Adipocyte (in vitro differentiated cells): ENCODE data around the gene TBPL1.

Experiments
- DNase-seq: peaks from one replicate; pipeline ENCODE4 v3.0.0-alpha.2; 2015; ENCODE audit warnings: low read depth
- H3K27me3 ChIP-seq: replicated peaks from 2 replicates; pipeline ENCODE4 v1.7.0; 2013; ENCODE audit warnings: mild to moderate bottlenecking, low read length, moderate library complexity; ENCODE audit not compliant: control insufficient read depth, insufficient read depth
- H3K36me3 ChIP-seq: 2 replicates; pipeline ENCODE4 v1.7.0; 2013; ENCODE audit warnings: low read length, mild to moderate bottlenecking, moderate library complexity; ENCODE audit not compliant: control insufficient read depth, insufficient read depth, severe bottlenecking
- H3K4me1 ChIP-seq: 2 replicates; pipeline ENCODE4 v1.7.0; 2013; ENCODE audit warnings: mild to moderate bottlenecking, low read length, moderate library complexity; ENCODE audit not compliant: control insufficient read depth, insufficient read depth
- H3K4me3 ChIP-seq: 2 replicates; pipeline ENCODE4 v1.7.0; 2013; ENCODE audit warnings: mild to moderate bottlenecking, low read length, moderate library complexity
- H3K9ac ChIP-seq: 2 replicates; pipeline ENCODE4 v1.7.0; 2013; ENCODE audit warnings: mild to moderate bottlenecking, low read length, moderate library complexity
- H3K9me3 ChIP-seq: 2 replicates; pipeline ENCODE4 v1.7.0; 2013; ENCODE audit warnings: mild to moderate bottlenecking, low read length, moderate library complexity; ENCODE audit not compliant: control insufficient read depth

TBPL1 gene

DNA sequence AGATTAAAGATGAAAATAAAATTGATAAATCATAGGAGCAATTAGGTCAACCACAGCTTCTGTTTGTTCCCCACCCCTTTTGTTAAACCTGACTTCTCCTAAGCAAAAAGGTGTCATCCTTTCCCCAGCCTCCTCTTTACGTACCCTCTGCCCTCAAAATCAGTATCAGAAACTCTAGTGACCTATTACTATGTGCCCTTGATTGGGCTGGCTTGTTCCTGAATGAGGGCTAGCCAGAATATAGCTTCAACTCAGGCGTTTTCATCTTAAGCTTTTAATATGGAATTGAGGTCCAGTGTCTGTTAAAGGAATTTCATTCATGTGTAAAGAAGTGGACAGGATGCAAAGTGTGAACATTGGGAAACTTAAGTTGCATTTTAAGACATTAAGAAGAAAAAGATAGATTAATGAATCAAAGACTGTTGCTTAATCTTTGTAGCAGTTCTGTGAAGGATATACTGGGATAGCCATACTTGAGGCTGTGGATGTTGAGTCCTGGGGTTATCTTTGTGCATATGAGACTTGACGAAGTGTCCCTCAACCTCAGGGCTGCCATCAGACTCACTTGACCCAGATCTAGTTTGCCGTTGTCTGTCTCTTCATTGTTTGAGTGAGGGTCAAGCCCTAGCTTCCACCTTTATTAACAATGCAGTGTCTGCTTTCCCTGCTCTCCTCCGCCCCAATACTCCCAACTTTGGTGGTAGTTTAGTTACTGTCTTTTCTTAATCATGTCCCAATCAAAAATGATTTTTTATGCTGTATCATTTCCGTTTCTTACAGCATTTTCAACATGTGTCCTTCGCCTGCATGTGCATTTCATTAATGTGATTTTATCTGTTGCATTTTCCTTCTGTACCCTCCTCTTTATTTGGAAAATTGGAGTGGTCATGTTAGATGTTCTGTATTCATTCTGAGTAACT is 1.9 kb downstream of the TBPL1 start:
- Histone ChIP-seq H3K9ac (no peak overlapping the region), H3K9me3 (no peaks in the 10 kb centered on the region), H3K4me3 (peak overlapping the region; percentile 96), H3K27me3 (no peaks in the 10 kb centered on the region), H3K4me1 (peaks cover 32% of the 10 kb centered on the region), H3K36me3 (no peaks in the 10 kb centered on the region)
- DNase-seq: no peak

DNA sequence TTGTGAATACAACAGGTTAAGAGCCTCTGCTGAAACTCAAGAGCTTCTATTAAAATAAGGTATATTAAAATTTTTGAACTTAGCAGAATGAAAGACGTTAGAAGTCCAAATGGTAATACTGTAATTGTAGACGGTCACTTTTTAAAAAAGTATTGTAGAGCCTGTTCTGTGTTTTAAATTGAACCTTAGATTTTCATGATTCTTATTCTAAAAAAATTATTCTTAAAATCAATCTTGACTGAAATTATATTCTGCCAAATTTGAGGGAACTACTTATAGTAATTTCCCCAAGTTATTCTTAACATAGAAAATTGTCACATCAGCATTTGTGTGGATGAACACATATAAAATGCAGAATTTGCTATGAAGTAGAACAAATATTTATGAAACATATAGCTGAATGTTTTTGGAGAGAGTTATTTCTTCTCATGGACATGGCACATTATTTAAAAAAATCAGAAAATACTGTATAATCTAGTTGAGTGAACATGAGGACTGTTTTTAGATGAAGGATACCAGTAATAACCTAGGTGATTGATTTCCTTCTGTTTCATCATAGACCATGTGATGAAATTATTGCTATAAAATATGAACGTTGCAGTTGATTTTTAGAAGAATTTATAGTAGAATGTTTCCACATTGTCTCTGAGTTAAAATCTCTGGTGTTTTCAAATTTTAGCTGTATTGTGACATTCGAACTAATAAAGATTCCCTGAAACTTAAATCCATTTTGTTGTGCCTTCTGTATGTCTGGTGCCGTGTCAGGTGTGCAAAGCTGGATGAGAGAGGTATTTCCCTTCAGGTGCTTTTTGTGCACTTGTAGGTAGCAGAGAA is 2.8 kb downstream of the TBPL1 start:
- H3K9ac ChIP-seq: no peak overlapping the region
- no peak overlapping the region for H3K4me3 ChIP-seq
- DNase-seq: no peak
- H3K4me1 ChIP-seq: peaks cover 32% of the 10 kb centered on the region
- no peaks in the 10 kb centered on the region for H3K27me3 ChIP-seq
- H3K36me3 ChIP-seq: no peaks in the 10 kb centered on the region
- H3K9me3 ChIP-seq: no peaks in the 10 kb centered on the region

DNA sequence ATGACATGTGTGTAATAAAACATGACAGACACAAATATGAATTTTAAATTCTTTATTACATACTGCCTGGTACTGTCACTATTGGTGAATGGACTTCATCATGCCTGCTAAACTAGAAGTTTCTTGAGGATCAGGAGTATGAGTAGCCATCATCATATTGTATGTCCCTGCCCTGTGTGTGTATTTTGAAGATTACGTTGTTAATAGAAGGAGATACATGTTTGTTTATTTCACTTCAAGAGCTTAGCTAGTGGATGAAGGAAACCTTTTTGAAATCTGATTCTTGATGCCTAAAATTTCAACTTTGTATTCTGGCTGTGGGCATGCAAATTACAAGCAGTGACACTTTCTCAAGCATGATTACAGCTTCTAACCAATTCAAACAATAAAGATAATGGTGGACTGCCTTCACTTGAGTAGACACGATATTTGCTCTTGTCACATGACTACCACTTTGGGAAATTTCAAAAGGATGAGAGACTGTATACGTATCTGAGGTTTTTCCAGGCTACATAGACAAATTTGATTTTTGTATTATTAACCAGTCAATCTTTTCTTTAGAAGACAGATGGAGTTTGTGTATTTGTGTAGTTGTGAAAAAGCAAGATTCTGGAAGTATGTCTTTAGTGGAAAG is 3.5 kb downstream of the TBPL1 start:
- H3K9ac ChIP-seq: no peak overlapping the region
- DNase-seq: no peak
- no peaks in the 10 kb centered on the region for H3K27me3 ChIP-seq
- peaks cover 29% of the 10 kb centered on the region for H3K4me1 ChIP-seq
- no peak overlapping the region for H3K4me3 ChIP-seq
- no peaks in the 10 kb centered on the region for H3K9me3 ChIP-seq
- no peaks in the 10 kb centered on the region for H3K36me3 ChIP-seq

DNA sequence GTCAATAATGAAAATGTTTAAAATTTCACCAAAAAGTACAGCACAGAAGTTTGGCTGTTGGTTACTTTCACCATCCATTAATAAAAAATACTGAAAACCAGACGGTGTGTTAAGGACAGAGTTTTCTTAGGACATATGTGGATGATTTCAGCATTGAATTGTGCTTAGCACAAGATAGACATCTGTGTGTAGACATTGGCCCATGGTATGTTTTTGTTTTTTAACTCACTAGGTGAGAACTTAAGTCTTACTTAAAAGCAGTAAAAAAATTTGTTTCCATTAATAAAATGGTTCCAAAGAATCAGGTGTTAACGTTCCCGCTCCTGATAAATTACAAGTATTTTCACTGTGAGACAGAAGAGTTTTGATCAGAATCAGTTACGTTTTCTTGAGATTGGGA is 4.2 kb downstream of the TBPL1 start:
- Histone ChIP-seq H3K4me1 (peaks cover 27% of the 10 kb centered on the region), H3K9ac (no peak overlapping the region), H3K4me3 (no peak overlapping the region), H3K9me3 (no peaks in the 10 kb centered on the region), H3K27me3 (no peaks in the 10 kb centered on the region), H3K36me3 (no peaks in the 10 kb centered on the region)
- no peak for DNase-seq

DNA sequence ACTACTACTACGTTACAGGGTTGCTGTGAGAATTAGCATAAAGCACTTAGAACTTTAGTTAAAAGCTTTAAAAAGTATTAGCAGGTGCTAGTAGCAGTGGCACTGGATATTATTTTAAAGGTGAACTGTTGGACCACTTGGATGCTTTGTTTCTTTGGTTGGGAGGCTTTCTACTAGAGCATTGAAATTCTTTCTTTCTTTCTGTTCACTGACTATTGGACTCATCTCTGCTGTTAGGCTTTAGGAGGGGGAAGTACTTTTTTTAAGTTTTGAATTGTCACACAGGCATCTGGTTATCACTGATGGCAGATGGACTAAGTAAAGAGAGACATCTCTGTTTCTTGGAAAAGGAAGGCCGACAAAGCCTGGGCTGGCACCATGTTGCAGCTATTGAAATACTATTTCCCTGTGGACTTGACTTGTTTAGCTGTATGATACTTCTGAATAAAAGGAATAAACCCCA is 4.8 kb downstream of the TBPL1 start:
- Histone ChIP-seq H3K9ac (no peak overlapping the region), H3K36me3 (no peaks in the 10 kb centered on the region), H3K27me3 (no peaks in the 10 kb centered on the region), H3K4me1 (peaks cover 27% of the 10 kb centered on the region), H3K9me3 (no peaks in the 10 kb centered on the region), H3K4me3 (no peak overlapping the region)
- DNase-seq: no peak

DNA sequence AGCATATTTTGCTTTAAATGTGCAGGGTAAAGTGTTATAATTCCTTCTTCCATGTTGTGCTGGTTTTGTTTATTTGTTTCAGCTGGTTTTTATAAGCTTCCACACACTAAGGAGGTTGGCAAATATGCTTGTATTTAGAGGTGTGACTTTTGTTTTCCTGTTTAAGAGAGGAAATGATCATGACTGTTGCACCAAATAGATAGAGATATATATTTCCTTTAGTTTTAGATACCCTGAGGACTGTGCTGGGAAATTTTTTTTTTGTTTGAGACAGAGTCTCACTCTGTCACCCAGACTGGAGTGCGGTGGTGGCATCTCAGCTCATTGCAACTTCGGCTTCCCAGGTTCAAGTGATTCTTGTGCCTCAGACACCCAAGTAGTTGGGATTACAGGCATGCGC is 5.8 kb downstream of the TBPL1 start:
- peaks cover 26% of the 10 kb centered on the region for H3K4me1 ChIP-seq
- H3K36me3 ChIP-seq: no peaks in the 10 kb centered on the region
- DNase-seq: no peak
- H3K4me3 ChIP-seq: no peak overlapping the region
- H3K9ac ChIP-seq: no peak overlapping the region
- H3K27me3 ChIP-seq: no peaks in the 10 kb centered on the region
- H3K9me3 ChIP-seq: no peaks in the 10 kb centered on the region

DNA sequence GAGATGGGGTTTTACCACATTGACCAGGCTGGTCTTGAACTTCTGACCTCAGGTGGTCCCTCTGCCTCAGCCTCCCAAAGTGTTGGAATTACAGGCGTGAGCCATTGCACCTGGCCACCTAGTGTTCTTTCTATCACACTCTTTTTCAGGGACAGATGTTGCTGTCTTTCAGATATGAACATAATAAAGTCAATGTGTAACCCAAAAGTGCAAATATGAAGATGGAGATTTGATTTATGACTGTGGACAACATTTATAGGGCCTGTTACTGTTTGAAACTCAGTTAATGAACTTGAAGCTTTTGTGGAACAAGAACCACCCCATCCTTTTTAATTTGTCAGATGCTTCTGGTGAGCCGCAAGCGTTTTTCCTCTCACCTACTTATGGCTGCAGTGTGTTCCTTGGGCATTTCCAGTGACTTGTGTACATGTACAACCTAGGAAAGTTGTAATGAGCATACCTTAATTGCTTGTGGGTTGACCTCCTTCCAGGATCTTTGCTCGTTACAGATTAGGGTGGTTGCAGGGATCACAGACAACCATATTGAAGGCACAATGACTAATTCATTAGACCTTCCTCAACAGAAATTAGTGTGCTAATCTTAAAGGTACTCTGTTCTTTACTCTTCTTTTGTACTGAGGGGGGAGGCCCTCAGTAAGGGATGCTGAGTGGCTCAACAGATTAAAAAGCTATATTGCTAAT is 6.8 kb downstream of the TBPL1 start:
- no peak for DNase-seq
- H3K4me3 ChIP-seq: no peak overlapping the region
- no peaks in the 10 kb centered on the region for H3K9me3 ChIP-seq

DNA sequence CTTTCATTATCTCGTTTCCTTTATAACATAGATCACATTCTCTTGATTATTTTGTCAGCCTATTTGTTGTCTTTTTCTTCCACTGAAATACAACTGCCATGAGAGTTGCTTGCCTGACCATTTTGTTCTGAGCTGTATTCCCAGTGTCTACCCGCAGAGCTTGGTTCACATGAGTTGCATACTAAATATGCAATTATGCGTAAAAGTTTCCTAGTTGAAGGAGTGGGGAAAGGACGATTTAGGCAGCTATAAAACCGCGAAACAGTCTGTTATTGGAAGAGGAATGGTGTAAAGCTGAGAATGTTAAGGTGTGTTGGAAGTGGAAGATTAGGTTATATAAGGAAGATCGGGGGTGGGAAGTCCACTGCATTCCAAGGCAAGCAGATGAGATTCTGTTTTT is 8.8 kb downstream of the TBPL1 start:
- Histone ChIP-seq H3K4me1 (peaks cover 9% of the 10 kb centered on the region), H3K9me3 (no peaks in the 10 kb centered on the region), H3K4me3 (no peak overlapping the region), H3K36me3 (no peaks in the 10 kb centered on the region), H3K9ac (no peak overlapping the region), H3K27me3 (no peaks in the 10 kb centered on the region)
- DNase-seq: no peak

More for the DNA sequence above, 6.8 kb downstream of the TBPL1 start:
- Histone ChIP-seq H3K4me1 (peaks cover 16% of the 10 kb centered on the region), H3K36me3 (no peaks in the 10 kb centered on the region), H3K27me3 (no peaks in the 10 kb centered on the region), H3K9ac (no peak overlapping the region)

DNA sequence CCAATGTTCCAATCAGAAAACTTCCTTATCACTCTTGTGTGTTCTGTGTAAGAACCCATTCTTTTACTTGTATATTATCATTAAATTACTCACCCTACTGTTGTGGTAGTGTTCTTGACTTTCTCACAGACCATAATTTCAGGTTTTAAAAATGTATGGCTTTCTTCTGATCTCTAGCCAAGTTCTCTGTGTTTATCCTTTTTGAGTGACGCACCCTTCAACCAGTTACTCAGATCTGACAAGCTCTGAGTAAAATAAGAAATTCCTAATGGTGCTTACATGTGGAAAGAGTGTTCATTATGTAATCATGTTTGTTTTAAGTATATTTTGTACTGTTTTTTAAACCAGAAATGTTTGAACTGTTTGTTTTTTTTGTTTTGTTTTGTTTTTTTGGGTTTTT is 11.0 kb downstream of the TBPL1 start:
- DNase-seq: no peak
- no peaks in the 10 kb centered on the region for H3K27me3 ChIP-seq
- H3K4me1 ChIP-seq: peaks cover 3% of the 10 kb centered on the region
- H3K4me3 ChIP-seq: no peak overlapping the region
- H3K9ac ChIP-seq: no peak overlapping the region
- H3K36me3 ChIP-seq: no peaks in the 10 kb centered on the region
- no peaks in the 10 kb centered on the region for H3K9me3 ChIP-seq

DNA sequence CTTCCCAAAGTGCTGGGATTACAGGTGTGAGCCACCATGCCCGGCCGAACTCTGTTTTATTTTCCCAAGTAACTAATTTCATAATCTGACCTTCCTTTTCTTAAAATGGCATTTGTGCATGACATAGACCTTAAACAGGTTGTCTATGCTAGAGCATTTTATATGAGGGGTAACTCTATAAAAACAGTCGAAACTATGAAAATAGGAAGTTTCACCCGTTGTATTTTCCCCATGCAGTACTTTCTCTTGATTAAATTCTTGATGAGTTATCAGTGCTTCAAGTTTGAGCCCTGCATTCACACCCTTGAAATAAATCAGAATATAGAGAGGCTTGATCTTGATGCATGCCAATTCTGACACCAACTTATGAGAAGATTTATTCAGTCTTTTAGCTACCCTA is 11.7 kb downstream of the TBPL1 start:
- Histone ChIP-seq H3K9ac (no peak overlapping the region), H3K27me3 (no peaks in the 10 kb centered on the region), H3K4me3 (no peak overlapping the region), H3K4me1 (peaks cover 3% of the 10 kb centered on the region), H3K36me3 (no peaks in the 10 kb centered on the region), H3K9me3 (no peaks in the 10 kb centered on the region)
- no peak for DNase-seq
